ENCODE measurements around the gene TM9SF3. TPM values are rescaled to one million over a fixed set of nuclear protein-coding genes. Genes with fewer than 3 reads are reported as not detected.
A peak's percentile ranks its signal among the peaks of the same experiment; 100 is the strongest.

Gene TM9SF3
- total and polyA plus RNA-seq, 8 donors = 128 to 161 (median 152) TPM

- intact Hi-C loops (cut with DNase I) = no loop called here
- ATAC-seq = no peak
These were observed 73.5 kb downstream of the TM9SF3 start for GRCh38 chr10:96513305-96513697.

GRCh38 chr10:96512524-96513304 is 74.1 kb downstream of the TM9SF3 start:
- Histone ChIP-seq H3K27ac (no peak overlapping the region), H3K9me3 (no peaks in the 10 kb centered on the region), H3K27me3 (peaks cover 26 to 72% of the 10 kb centered on the region in 2 donors), H3K4me1 (peaks cover 18 to 27% of the 10 kb centered on the region in 2 donors), H3K4me3 (peak overlapping the region; percentile 35 to 43), H3K36me3 (no peaks in the 10 kb centered on the region)
- peak; percentile 44 for ATAC-seq
- intact Hi-C loops (cut with DNase I) = no loop called here
- peak in 3 of 4 donors; percentile 16 to 72 (median 21) for DNase-seq
- TF ChIP-seq CTCF (IDR thresholded peaks at IDR 0.05) = no peak

More at GRCh38 chr10:96513305-96513697, 73.5 kb downstream of the TM9SF3 start:
- no peak for DNase-seq
- Histone ChIP-seq H3K36me3 (peaks cover 0 to 5% of the 10 kb centered on the region in 2 donors), H3K4me1 (peaks cover 18 to 27% of the 10 kb centered on the region in 2 donors), H3K27ac (no peak overlapping the region), H3K27me3 (peaks cover 26 to 72% of the 10 kb centered on the region in 2 donors), H3K4me3 (peak overlapping the region; percentile 35 to 43), H3K9me3 (no peaks in the 10 kb centered on the region)
- TF ChIP-seq CTCF (IDR thresholded peaks at IDR 0.05) = no peak

GRCh38 chr10:96511044-96511945 is 75.5 kb downstream of the TM9SF3 start:
- Histone ChIP-seq H3K4me1 (peaks cover 18 to 27% of the 10 kb centered on the region in 2 donors), H3K27ac (no peak overlapping the region), H3K4me3 (no peak overlapping the region), H3K36me3 (no peaks in the 10 kb centered on the region), H3K27me3 (peaks cover 26 to 67% of the 10 kb centered on the region in 2 donors), H3K9me3 (no peaks in the 10 kb centered on the region)
- ATAC-seq = peak; percentile 13
- TF ChIP-seq CTCF (IDR thresholded peaks at IDR 0.05) = peak in 1 of 2 donors; percentile 46
- intact Hi-C loops (cut with DNase I) = no loop called here
- peak in 2 of 4 donors; percentile 11 to 33 for DNase-seq

- ATAC-seq (no peak), DNase-seq (no peak)
- H3K4me1 ChIP-seq = peaks cover 16 to 20% of the 10 kb centered on the region in 2 donors
- TF ChIP-seq CTCF (IDR thresholded peaks at IDR 0.05) = no peak
- H3K27me3 ChIP-seq = peaks cover 20 to 64% of the 10 kb centered on the region in 2 donors
- no peaks in the 10 kb centered on the region for H3K36me3 ChIP-seq
- no peaks in the 10 kb centered on the region for H3K9me3 ChIP-seq
- no peak overlapping the region for H3K27ac ChIP-seq
- intact Hi-C loops (cut with DNase I) = no loop called here
- H3K4me3 ChIP-seq = no peak overlapping the region
These were observed 77.7 kb downstream of the TM9SF3 start for GRCh38 chr10:96509017-96509641.

All from left lung (tissue), 10 donors.